H9 (cell line): ENCODE measurements around the gene PLEKHM3. TPM values are rescaled to one million over a fixed set of nuclear protein-coding genes. Genes with fewer than 3 reads are reported as not detected.
A peak's percentile ranks its signal among the peaks of the same experiment; 100 is the strongest.

ENCODE experiments used
- DNase-seq: peaks from one replicate; pipeline ENCODE4 v3.0.0-alpha.2; 2017
- H2AFZ ChIP-seq: one replicate; pipeline ENCODE4 v1.6.1; 2013; ENCODE audit warnings: mild to moderate bottlenecking, low read length, control low read depth, moderate library complexity
- H2AK5ac ChIP-seq: 2 replicates; pipeline ENCODE4 v1.6.1; 2013; ENCODE audit warnings: low read length, control low read depth, mixed read lengths; ENCODE audit not compliant: insufficient read length
- H2BK120ac ChIP-seq: one replicate; pipeline ENCODE4 v1.6.1; 2013; ENCODE audit warnings: low read depth, mild to moderate bottlenecking, low read length, control low read depth, inconsistent platforms; ENCODE audit not compliant: poor library complexity, severe bottlenecking
- H2BK12ac ChIP-seq: 2 replicates; pipeline ENCODE4 v1.6.1; 2013; ENCODE audit warnings: low read length, control low read depth, mixed read lengths, low read depth; ENCODE audit not compliant: insufficient read length
- H2BK15ac ChIP-seq: 2 replicates; pipeline ENCODE4 v1.6.1; 2013; ENCODE audit warnings: low read depth, low read length, control low read depth
- H2BK20ac ChIP-seq: one replicate; pipeline ENCODE4 v1.6.1; 2013; ENCODE audit warnings: low read depth, mild to moderate bottlenecking, low read length, control low read depth, inconsistent platforms; ENCODE audit not compliant: poor library complexity, severe bottlenecking
- H2BK5ac ChIP-seq: 2 replicates; pipeline ENCODE4 v1.6.1; 2013; ENCODE audit warnings: low read length, control low read depth, mixed read lengths; ENCODE audit not compliant: insufficient read length
- H3K14ac ChIP-seq: 2 replicates; pipeline ENCODE4 v1.6.1; 2013; ENCODE audit warnings: low read length, control low read depth; ENCODE audit not compliant: insufficient read depth
- H3K18ac ChIP-seq: 2 replicates; pipeline ENCODE4 v1.6.1; 2013; ENCODE audit warnings: low read depth, mild to moderate bottlenecking, mixed read lengths, low read length, control low read depth; ENCODE audit not compliant: insufficient read length
- H3K23ac ChIP-seq: 2 replicates; pipeline ENCODE4 v1.6.1; 2013; ENCODE audit warnings: low read length, control low read depth, mixed read lengths, low read depth; ENCODE audit not compliant: insufficient read length
- H3K23me2 ChIP-seq: 2 replicates; pipeline ENCODE4 v1.6.1; 2013; ENCODE audit warnings: low read depth, mild to moderate bottlenecking, mixed read lengths, low read length, control low read depth; ENCODE audit not compliant: insufficient read length, poor library complexity, severe bottlenecking
- H3K27ac ChIP-seq: 2 replicates; pipeline ENCODE4 v1.5.1; 2013; ENCODE audit warnings: low read length, control low read depth, mixed read lengths, low read depth; ENCODE audit not compliant: insufficient read length
- H3K27me3 ChIP-seq: 2 replicates; pipeline ENCODE4 v1.6.1; 2013; ENCODE audit warnings: low read length, control low read depth, inconsistent platforms; ENCODE audit not compliant: insufficient read depth
- H3K4ac ChIP-seq: 2 replicates; pipeline ENCODE4 v1.6.1; 2013; ENCODE audit warnings: low read depth, mild to moderate bottlenecking, control low read depth, inconsistent platforms, low read length, moderate library complexity
- H3K4me1 ChIP-seq: 2 replicates; pipeline ENCODE4 v1.6.1; 2013; ENCODE audit warnings: low read length, control low read depth, inconsistent platforms; ENCODE audit not compliant: insufficient read depth
- H3K4me2 ChIP-seq: 2 replicates; pipeline ENCODE4 v1.6.1; 2013; ENCODE audit warnings: low read length, control low read depth, mixed read lengths; ENCODE audit not compliant: insufficient read length, insufficient read depth
- H3K56ac ChIP-seq: 2 replicates; pipeline ENCODE4 v1.6.1; 2013; ENCODE audit warnings: low read depth, mild to moderate bottlenecking, mixed read lengths, low read length, control low read depth; ENCODE audit not compliant: insufficient read length
- H3K79me1 ChIP-seq: 2 replicates; pipeline ENCODE4 v1.6.1; 2013; ENCODE audit warnings: low read depth, mild to moderate bottlenecking, moderate library complexity, low read length, control low read depth, inconsistent platforms; ENCODE audit not compliant: insufficient read depth, poor library complexity, severe bottlenecking
- H3K79me2 ChIP-seq: 2 replicates; pipeline ENCODE4 v1.6.1; 2013; ENCODE audit warnings: low read length, control low read depth, inconsistent platforms; ENCODE audit not compliant: insufficient read depth
- H3K9ac ChIP-seq: 2 replicates; pipeline ENCODE4 v1.6.1; 2013; ENCODE audit warnings: low read length, control low read depth, mixed read lengths; ENCODE audit not compliant: insufficient read length; ENCODE audit errors: extremely low read depth
- H3K9me3 ChIP-seq: one replicate; pipeline ENCODE4 v1.6.1; 2013; ENCODE audit warnings: low read depth, low read length, inconsistent platforms; ENCODE audit not compliant: control insufficient read depth
- H3T11ph ChIP-seq: one replicate; pipeline ENCODE4 v1.6.1; 2013; ENCODE audit warnings: mild to moderate bottlenecking, low read length, control low read depth, inconsistent platforms
- H4K20me1 ChIP-seq: one replicate; pipeline ENCODE4 v1.6.1; 2013; ENCODE audit not compliant: control insufficient read depth, insufficient read length, insufficient read depth
- H4K5ac ChIP-seq: 2 replicates; pipeline ENCODE4 v1.6.1; 2013; ENCODE audit warnings: low read depth, mild to moderate bottlenecking, mixed read lengths, low read length, control low read depth; ENCODE audit not compliant: insufficient read length
- H4K8ac ChIP-seq: replicated peaks from 2 replicates; pipeline ENCODE4 v1.6.1; 2013; ENCODE audit warnings: low read length, control low read depth, mixed read lengths, low read depth; ENCODE audit not compliant: insufficient read length
- H4K91ac ChIP-seq: 2 replicates; pipeline ENCODE4 v1.6.1; 2013; ENCODE audit warnings: low read depth, mild to moderate bottlenecking, moderate library complexity, mixed read lengths, low read length, control low read depth; ENCODE audit not compliant: insufficient read length
- H3K27ac Mint-ChIP-seq, 3 experiments: 2 replicates in 2 of 3; 3 replicates in 1 of 3; pipeline ENCODE4 v1.8.0; 2020 to 2021; ENCODE audit warnings: mixed read lengths in 3 of 3, mild to moderate bottlenecking in 1 of 3, moderate library complexity in 1 of 3
- H3K27me3 Mint-ChIP-seq: 2 replicates; pipeline ENCODE4 v1.8.0; 2021; ENCODE audit warnings: low read depth, mild to moderate bottlenecking, moderate library complexity, mixed read lengths
- H3K36me3 Mint-ChIP-seq, 3 experiments: 2 replicates in 2 of 3; 3 replicates in 1 of 3; pipeline ENCODE4 v1.8.0; 2020 to 2021; ENCODE audit warnings: low read depth in 3 of 3, mixed read lengths in 3 of 3; ENCODE audit not compliant: insufficient read depth in 1 of 3
- H3K4me1 Mint-ChIP-seq, 2 experiments: 2 replicates each; pipeline ENCODE4 v1.8.0; 2020; ENCODE audit warnings: mixed read lengths in 2 of 2
- H3K4me3 Mint-ChIP-seq, 2 experiments: 2 replicates in 1 of 2; 3 replicates in 1 of 2; pipeline ENCODE4 v1.8.0; 2020 to 2021; ENCODE audit warnings: mild to moderate bottlenecking in 2 of 2, mixed read lengths in 2 of 2, moderate library complexity in 1 of 2
- H3K9me3 Mint-ChIP-seq, 2 experiments: 2 replicates in 1 of 2; 3 replicates in 1 of 2; pipeline ENCODE4 v1.8.0; 2020; ENCODE audit warnings: mild to moderate bottlenecking in 2 of 2, mixed read lengths in 2 of 2, moderate library complexity in 1 of 2
- CTCF ChIP-seq: fragments of 200-600 bp; sonication (generic); conservative IDR thresholded peaks from 3 replicates; pipeline ENCODE4 v1.8.0; 2021; ENCODE audit warnings: antibody characterized with exemption, mild to moderate bottlenecking
- WGBS: extraction: QIAGEN DNeasy Blood & Tissue Kit; methylation state at CpG from one replicate; pipeline ENCODE4 v1.1.7; 2013; ENCODE audit warnings: missing lambda C conversion rate, low lambda C conversion rate, mixed read lengths; ENCODE audit not compliant: insufficient read length; ENCODE audit errors: extremely low coverage; 5-methylcytosine and 5-hydroxymethylcytosine counted together
- total RNA-seq: library from RNA; stranded (reverse); gene quantifications from 2 replicates; pipeline ENCODE4 v1.2.1, GENCODE V29; 2021

The PLEKHM3 gene
- total RNA-seq, 1 experiment from 2014 or later, result 7.5 TPM

- H3K79me1 ChIP-seq, result no peaks in the 10 kb centered on the region
- no peak overlapping the region for H2BK15ac ChIP-seq
- no peak overlapping the region for H2AFZ ChIP-seq
- no peaks in the 10 kb centered on the region for H3K9me3 ChIP-seq
- Mint-ChIP-seq H3K9me3 (no peaks in the 10 kb centered on the region), H3K4me3 (no peak overlapping the region), H3K27ac (peak overlapping the region; percentile 69 to 91 (median 83); a peak in 5 of 7 replicates), H3K27me3 (no peaks in the 10 kb centered on the region; the same call in 1 of the 2 replicates), H3K36me3 (no peaks in the 10 kb centered on the region), H3K4me1 (peaks cover 28 to 35% of the 10 kb centered on the region in 2 experiments)
- H3K4ac ChIP-seq, result no peak overlapping the region
- no peak overlapping the region for H2AK5ac ChIP-seq
- no peak overlapping the region for H2BK12ac ChIP-seq
- no peak overlapping the region for H2BK5ac ChIP-seq
- no peaks in the 10 kb centered on the region for H3K79me2 ChIP-seq
- H3K27ac ChIP-seq, result no peak overlapping the region
- no peak overlapping the region for H3K9ac ChIP-seq
- H4K20me1 ChIP-seq, result no peaks in the 10 kb centered on the region
- H3K23ac ChIP-seq, result no peak overlapping the region
- no peak overlapping the region for H3K14ac ChIP-seq
- no CpG with 5 or more reads among the region's 7 CpGs for WGBS
- DNase-seq, result no peak
- no peak overlapping the region for H2BK20ac ChIP-seq
- no peak overlapping the region for H3K56ac ChIP-seq
- H3K4me1 ChIP-seq, result peaks cover 2% of the 10 kb centered on the region; the same call in 1 of the 2 replicates
- H4K8ac ChIP-seq, result no peak overlapping the region
- no peak overlapping the region for H3T11ph ChIP-seq
- H3K27me3 ChIP-seq, result no peaks in the 10 kb centered on the region
- no peak overlapping the region for H2BK120ac ChIP-seq
- no peak for TF ChIP-seq CTCF
- no peak overlapping the region for H4K5ac ChIP-seq
- H3K4me2 ChIP-seq, result no peak overlapping the region
- no peak overlapping the region for H4K91ac ChIP-seq
- H3K18ac ChIP-seq, result no peak overlapping the region
- no peaks in the 10 kb centered on the region for H3K23me2 ChIP-seq
Measured at GRCh38 chr2:207836521-207837133, 188.7 kb downstream of the PLEKHM3 start.
